ENCODE results near the gene GTPBP8.

GTPBP8 gene

GRCh38 chr3:113018536-113019181 is 27.9 kb downstream of the GTPBP8 start:
- Mint-ChIP-seq H3K27ac (peak overlapping the region; percentile 94 to 95 (median 95)), H3K27me3 (ENCODE audit: low read depth) (no peaks in the 10 kb centered on the region), H3K9me3 (no peaks in the 10 kb centered on the region), H3K36me3 (ENCODE audit: low read depth) (peaks cover 31% of the 10 kb centered on the region), H3K4me3 (peak overlapping the region; percentile 90 to 97 (median 96)), H3K4me1 (peaks cover 48% of the 10 kb centered on the region)
- TF ChIP-seq CTCF (IDR thresholded peaks at IDR 0.05; ENCODE audit: unreplicated experiment in 3 of 3) = no peak

GRCh38 chr3:113019182-113020137 is 28.7 kb downstream of the GTPBP8 start:
- Mint-ChIP-seq H3K9me3 (no peaks in the 10 kb centered on the region), H3K36me3 (ENCODE audit: low read depth) (peaks cover 32% of the 10 kb centered on the region), H3K4me1 (peaks cover 48% of the 10 kb centered on the region), H3K27ac (peak overlapping the region; percentile 94 to 95 (median 95)), H3K4me3 (peak overlapping the region; percentile 90 to 97 (median 96)), H3K27me3 (ENCODE audit: low read depth) (no peaks in the 10 kb centered on the region)
- no peak for TF ChIP-seq CTCF (IDR thresholded peaks at IDR 0.05; ENCODE audit: unreplicated experiment in 3 of 3)

- H3K27me3 Mint-ChIP-seq (ENCODE audit: low read depth) = no peaks in the 10 kb centered on the region
- peak overlapping the region in 1 of 3 experiments; percentile 94 for H3K27ac Mint-ChIP-seq
- no peak for TF ChIP-seq CTCF (IDR thresholded peaks at IDR 0.05; ENCODE audit: unreplicated experiment in 3 of 3)
- H3K36me3 Mint-ChIP-seq (ENCODE audit: low read depth) = peaks cover 11% of the 10 kb centered on the region
- peaks cover 35% of the 10 kb centered on the region for H3K4me1 Mint-ChIP-seq
- H3K4me3 Mint-ChIP-seq = peak overlapping the region in 1 of 3 experiments; percentile 97
- no peaks in the 10 kb centered on the region for H3K9me3 Mint-ChIP-seq
Observed at GRCh38 chr3:113021471-113021870, 30.7 kb downstream of the GTPBP8 start.

GRCh38 chr3:113034011-113034410 is 43.2 kb downstream of the GTPBP8 start:
- H3K4me3 Mint-ChIP-seq = no peak overlapping the region
- H3K9me3 Mint-ChIP-seq = no peaks in the 10 kb centered on the region
- H3K36me3 Mint-ChIP-seq (ENCODE audit: low read depth) = no peaks in the 10 kb centered on the region
- no peaks in the 10 kb centered on the region for H3K4me1 Mint-ChIP-seq
- no peaks in the 10 kb centered on the region for H3K27me3 Mint-ChIP-seq (ENCODE audit: low read depth)
- no peak overlapping the region for H3K27ac Mint-ChIP-seq
- TF ChIP-seq CTCF (IDR thresholded peaks at IDR 0.05; ENCODE audit: unreplicated experiment in 3 of 3) = no peak

GRCh38 chr3:113035387-113035982 is 44.7 kb downstream of the GTPBP8 start:
- Mint-ChIP-seq H3K4me3 (no peak overlapping the region), H3K27ac (no peak overlapping the region), H3K9me3 (no peaks in the 10 kb centered on the region), H3K27me3 (ENCODE audit: low read depth) (no peaks in the 10 kb centered on the region), H3K36me3 (ENCODE audit: low read depth) (no peaks in the 10 kb centered on the region), H3K4me1 (no peaks in the 10 kb centered on the region)
- TF ChIP-seq CTCF (IDR thresholded peaks at IDR 0.05; ENCODE audit: unreplicated experiment in 3 of 3) = peak; percentile 64 to 82 (median 79)

All from nephron (organoid).